RWPE1 (cell line): ENCODE measurements around the gene GTF3C5.
"Not testable (repeated sequence)": the region's sequence is repeated elsewhere in the genome, so short reads cannot be mapped to it uniquely, and the experiment has no call there.

Experiments used
- CTCF ChIA-PET: fragments of 350-600 bp; sonication (Branson Sonifier 250); formaldehyde crosslinking; extraction: SDS; loops from one replicate; lab custom pipeline; 2021; lab: Yijun Ruan, JAX
- POLR2A ChIA-PET: fragments of 400-600 bp; formaldehyde crosslinking; extraction: SDS; loops from one replicate; lab custom pipeline; 2020; ENCODE audit warnings: antibody characterized with exemption; ENCODE audit not compliant: low non-redundant PET; lab: Yijun Ruan, JAX
- DNase-seq: peaks from one replicate; pipeline ENCODE4 v3.0.0; 2012; ENCODE audit warnings: low spot score
- H3K27ac ChIP-seq: fragments of 450-650 bp; 2 replicates; pipeline ENCODE4 v1.5.1; 2017
- TF ChIP-seq, protein P1 (sequence below): fragments of 450-650 bp; conservative IDR thresholded peaks from 2 replicates; pipeline ENCODE4 v1.5.1; 2017; ENCODE audit warnings: low read depth, mild to moderate bottlenecking

Gene GTF3C5

DNA sequence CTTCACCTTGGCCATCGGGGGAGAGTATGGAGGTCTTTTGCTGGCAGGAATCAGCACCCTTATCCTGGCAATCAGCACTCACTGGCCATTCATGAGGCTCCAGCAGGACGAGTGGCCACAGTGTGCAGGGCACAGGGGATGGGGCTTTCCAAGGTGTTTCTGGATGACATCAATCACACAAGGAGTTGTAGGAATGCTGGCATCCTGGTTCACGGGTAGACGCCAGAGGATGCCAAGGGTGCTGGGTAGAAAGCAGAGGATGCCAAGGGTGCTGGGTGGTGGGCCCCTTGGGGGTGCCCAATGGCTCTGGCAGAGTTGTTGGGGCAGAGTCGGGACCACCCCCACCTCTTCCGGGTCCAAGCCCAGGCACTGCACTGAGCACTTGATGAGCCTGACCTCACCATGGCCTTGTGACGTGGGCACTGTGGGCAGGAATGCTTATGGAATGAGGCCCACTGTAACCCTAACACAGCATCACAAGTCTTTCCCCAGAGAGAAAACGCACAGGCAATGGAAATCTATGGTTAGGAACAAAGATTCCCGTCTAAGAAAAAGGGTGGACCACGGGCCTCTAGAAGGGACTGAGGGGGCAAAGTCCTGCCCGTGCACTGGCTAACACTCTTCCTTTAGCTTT is 60.1 kb downstream of the GTF3C5 start:
- TF ChIP-seq, protein P1, sequence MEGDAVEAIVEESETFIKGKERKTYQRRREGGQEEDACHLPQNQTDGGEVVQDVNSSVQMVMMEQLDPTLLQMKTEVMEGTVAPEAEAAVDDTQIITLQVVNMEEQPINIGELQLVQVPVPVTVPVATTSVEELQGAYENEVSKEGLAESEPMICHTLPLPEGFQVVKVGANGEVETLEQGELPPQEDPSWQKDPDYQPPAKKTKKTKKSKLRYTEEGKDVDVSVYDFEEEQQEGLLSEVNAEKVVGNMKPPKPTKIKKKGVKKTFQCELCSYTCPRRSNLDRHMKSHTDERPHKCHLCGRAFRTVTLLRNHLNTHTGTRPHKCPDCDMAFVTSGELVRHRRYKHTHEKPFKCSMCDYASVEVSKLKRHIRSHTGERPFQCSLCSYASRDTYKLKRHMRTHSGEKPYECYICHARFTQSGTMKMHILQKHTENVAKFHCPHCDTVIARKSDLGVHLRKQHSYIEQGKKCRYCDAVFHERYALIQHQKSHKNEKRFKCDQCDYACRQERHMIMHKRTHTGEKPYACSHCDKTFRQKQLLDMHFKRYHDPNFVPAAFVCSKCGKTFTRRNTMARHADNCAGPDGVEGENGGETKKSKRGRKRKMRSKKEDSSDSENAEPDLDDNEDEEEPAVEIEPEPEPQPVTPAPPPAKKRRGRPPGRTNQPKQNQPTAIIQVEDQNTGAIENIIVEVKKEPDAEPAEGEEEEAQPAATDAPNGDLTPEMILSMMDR, result no peak
- ChIA-PET CTCF (no interaction called here), POLR2A (no interaction called here)
- H3K27ac ChIP-seq, result no peak overlapping the region
- DNase-seq, result no peak

- H3K27ac ChIP-seq, DNase-seq, POLR2A ChIA-PET: not testable (repeated sequence)
- CTCF ChIA-PET, result interaction anchor here (0.6 to 1.5 kb wide), 7 partner anchors 17 to 514 kb away, joined by 3 to 5 read pairs (median 3); no protein-coding TSS in a partner anchor
These were observed 63.6 kb downstream of the GTF3C5 start for GRCh38 chr9:133094351-133094750.

DNA sequence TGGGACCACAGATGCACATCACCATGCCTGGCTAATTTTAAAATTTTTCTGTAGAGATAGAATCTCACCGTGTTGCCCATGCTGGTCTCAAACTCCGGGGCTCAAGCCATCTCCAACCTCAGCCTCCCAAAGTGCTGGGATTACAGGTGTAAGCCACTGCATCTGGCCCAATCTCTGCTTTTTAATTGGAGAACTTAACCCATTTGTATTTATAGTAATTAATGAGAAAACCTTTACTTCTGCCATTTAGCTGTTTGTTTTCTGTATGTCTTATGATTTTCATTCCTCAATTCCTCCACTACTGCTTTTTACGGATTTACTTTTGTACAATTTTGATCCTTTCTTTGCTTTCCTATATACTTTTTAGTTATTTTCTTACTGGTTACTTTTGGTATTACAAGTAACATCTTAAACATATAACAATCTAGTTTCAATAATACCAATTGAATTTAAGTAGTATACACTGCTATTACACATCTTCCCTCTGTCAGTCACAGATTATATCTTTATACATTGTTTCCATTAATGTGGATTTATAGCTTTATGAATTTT is 64.1 kb downstream of the GTF3C5 start:
- TF ChIP-seq, protein P1, result no peak
- no peak for DNase-seq
- ChIA-PET POLR2A (no interaction called here), CTCF (interaction anchor here (0.6 to 1.5 kb wide), 5 partner anchors 16 to 73 kb away, joined by 3 to 5 read pairs (median 4); no protein-coding TSS in a partner anchor)
- H3K27ac ChIP-seq, result no peak overlapping the region

DNA sequence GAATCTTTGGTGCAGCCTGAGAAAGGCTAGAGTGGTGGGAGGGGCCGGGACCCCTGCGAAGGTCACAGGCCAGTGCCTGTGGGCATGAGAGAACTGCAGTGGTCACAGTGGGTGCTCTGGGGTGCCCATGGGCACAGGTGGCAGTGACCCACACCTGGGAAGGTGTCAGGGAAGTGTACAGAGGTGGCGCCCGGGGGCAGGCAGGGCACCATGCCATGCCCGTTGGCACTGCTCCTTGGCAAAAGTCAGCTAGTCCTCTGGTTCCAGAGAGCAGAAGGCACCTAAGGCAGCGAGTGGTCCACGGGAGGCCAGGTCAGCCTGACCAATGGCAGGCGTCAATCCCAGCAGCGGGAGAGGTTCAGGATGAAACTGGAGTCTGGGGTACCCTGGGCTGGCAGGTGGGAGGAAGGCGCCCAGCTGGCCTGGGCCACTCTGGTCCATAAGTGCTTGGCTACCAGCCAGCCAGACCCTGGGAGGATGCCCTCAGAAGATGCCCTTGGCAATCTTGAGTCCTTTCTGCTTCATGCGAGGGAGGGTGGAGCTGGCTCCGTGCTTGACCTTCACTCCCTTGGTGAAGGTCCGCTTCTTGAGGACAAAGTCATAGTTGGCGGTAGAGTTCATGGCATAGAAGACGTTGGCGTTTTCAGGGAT is 67.4 kb downstream of the GTF3C5 start:
- TF ChIP-seq, protein P1, result no peak
- CTCF ChIA-PET, result interaction anchor here (0.6 to 6.7 kb wide), 4 partner anchors 46 to 1049 kb away, joined by 4 to 71 read pairs (median 4); no protein-coding TSS in a partner anchor
- DNase-seq, result no peak
- POLR2A ChIA-PET, result no interaction called here
- no peak overlapping the region for H3K27ac ChIP-seq

- CTCF ChIA-PET, result interaction anchor here (1.4 to 6.7 kb wide), 2 partner anchors 45 to 51 kb away, joined by 4 to 71 read pairs; no protein-coding TSS in a partner anchor
- no peak for DNase-seq
- no peak overlapping the region for H3K27ac ChIP-seq
- TF ChIP-seq, protein P1, result no peak
- POLR2A ChIA-PET, result no interaction called here
These were observed 68.1 kb downstream of the GTF3C5 start for GRCh38 chr9:133098871-133099270.

GRCh38 chr9:133099726-133100505 is 69.1 kb downstream of the GTF3C5 start:
- peak overlapping the region; percentile 9 for H3K27ac ChIP-seq
- no peak for DNase-seq
- TF ChIP-seq, protein P1, result no peak
- ChIA-PET POLR2A (no interaction called here), CTCF (interaction anchor here (0.6 to 6.7 kb wide), 3 partner anchors 44 to 72 kb away, joined by 3 to 71 read pairs (median 4); no protein-coding TSS in a partner anchor)
